ENCODE results near the gene IFITM2. TPM values are rescaled to one million over a fixed set of nuclear protein-coding genes. Genes with fewer than 3 reads are reported as not detected.

IFITM2 gene
- total and polyA plus RNA-seq, 2 experiments from 2014 or later: 59.2 to 504 TPM

- Histone ChIP-seq H2AFZ (no peak overlapping the region), H3K9me2 (replicated peaks; ENCODE audit: insufficient read depth) (no peaks in the 10 kb centered on the region), H3K36me3 (replicated peaks; ENCODE audit: insufficient read depth, low read depth) (no peaks in the 10 kb centered on the region), H3K9me3 (ENCODE audit: low read depth) (no peaks in the 10 kb centered on the region), H3K27me3 (no peaks in the 10 kb centered on the region), H3K79me2 (no peaks in the 10 kb centered on the region), H3K27ac (no peak overlapping the region), H3K4me3 (no peak overlapping the region), H4K20me1 (ENCODE audit: insufficient read depth, poor library complexity, severe bottlenecking) (no peaks in the 10 kb centered on the region), H3K4me1 (ENCODE audit: insufficient read depth) (peaks cover 3% of the 10 kb centered on the region), H3K4me2 (no peak overlapping the region)
- no peak for DNase-seq (ENCODE audit: low spot score)
- TF ChIP-seq, protein P1, sequence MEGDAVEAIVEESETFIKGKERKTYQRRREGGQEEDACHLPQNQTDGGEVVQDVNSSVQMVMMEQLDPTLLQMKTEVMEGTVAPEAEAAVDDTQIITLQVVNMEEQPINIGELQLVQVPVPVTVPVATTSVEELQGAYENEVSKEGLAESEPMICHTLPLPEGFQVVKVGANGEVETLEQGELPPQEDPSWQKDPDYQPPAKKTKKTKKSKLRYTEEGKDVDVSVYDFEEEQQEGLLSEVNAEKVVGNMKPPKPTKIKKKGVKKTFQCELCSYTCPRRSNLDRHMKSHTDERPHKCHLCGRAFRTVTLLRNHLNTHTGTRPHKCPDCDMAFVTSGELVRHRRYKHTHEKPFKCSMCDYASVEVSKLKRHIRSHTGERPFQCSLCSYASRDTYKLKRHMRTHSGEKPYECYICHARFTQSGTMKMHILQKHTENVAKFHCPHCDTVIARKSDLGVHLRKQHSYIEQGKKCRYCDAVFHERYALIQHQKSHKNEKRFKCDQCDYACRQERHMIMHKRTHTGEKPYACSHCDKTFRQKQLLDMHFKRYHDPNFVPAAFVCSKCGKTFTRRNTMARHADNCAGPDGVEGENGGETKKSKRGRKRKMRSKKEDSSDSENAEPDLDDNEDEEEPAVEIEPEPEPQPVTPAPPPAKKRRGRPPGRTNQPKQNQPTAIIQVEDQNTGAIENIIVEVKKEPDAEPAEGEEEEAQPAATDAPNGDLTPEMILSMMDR (IDR thresholded peaks at IDR 0.05; ENCODE audit: poor library complexity): no peak
- TF ChIP-seq EZH2phosphoT487 (IDR thresholded peaks at IDR 0.05; ENCODE audit: low read depth, severe bottlenecking, unreplicated experiment): no peak
- no peak for TF ChIP-seq EZH2 (IDR thresholded peaks at IDR 0.05; ENCODE audit: borderline replicate concordance)
Measured at GRCh38 chr11:276219-276618, 31.4 kb upstream of the IFITM2 start.

DNA sequence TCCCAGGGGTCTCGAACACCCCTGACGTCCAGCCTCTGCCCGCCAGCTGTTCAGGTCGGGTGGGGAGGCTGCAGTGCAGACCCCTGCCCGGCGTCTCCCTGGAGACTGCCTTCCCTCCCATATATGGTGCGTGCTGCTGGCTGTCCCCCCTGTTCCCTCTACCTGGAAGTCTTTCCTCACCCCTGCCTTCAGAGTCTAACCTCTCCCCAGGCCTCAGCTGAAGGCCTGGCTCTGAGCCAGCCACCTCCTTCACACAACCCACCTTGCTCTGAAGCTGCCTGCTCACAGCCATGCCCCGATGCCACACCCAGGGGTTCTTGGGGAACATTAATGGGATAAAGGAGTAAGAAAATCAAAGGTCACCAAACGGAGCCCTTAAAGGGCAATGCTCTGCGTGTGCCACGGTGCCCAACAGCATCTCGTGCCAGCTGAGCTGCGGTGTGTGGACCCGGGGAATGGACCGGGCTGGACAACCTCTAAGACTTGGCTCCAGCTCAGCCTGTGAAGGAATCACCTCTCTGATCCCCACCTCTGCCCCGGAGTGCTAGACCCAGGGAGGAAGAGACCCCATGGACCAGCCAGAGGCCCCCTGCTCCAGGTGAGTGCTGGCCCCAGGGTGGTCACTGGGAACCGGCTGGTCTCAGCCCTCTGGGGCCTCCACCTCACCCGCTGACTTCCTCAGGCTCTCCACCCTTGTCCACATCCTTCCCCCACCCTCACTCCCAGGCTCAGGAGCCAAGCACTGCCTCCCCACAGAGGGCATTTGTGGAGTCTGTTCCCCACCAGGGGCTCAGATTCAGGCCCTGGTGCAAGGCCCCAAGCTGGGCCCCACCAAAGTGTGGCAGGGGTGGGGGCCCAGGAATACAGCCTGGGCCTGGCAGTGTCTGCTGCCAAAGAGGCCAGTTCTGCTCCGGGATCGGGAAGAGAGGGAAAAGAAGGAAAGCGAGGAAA is 29.3 kb upstream of the IFITM2 start, which contains the start of gene NLRP6:
TSS of gene NLRP6 (plus strand) at position 407 of the 951 bp plus-strand sequence. CDS start at position 570, 163 bp downstream.
- H3K79me2 ChIP-seq: no peaks in the 10 kb centered on the region
- H3K4me2 ChIP-seq: no peak within 1 kb of the TSS
- no peaks in the 10 kb centered on the region for H3K9me2 ChIP-seq (replicated peaks; ENCODE audit: insufficient read depth)
- no peak within 1 kb of the TSS for H3K4me3 ChIP-seq
- no peak for DNase-seq (ENCODE audit: low spot score)
- WGBS (ENCODE audit: low lambda C conversion rate, missing lambda C conversion rate): 91% methylated on average over 21 of the region's 21 CpGs
- no peak within 1 kb of the TSS for H2AFZ ChIP-seq
- no peaks in the 10 kb centered on the region for H3K9me3 ChIP-seq (ENCODE audit: low read depth)
- no peaks in the 10 kb centered on the region for H3K36me3 ChIP-seq (replicated peaks; ENCODE audit: insufficient read depth, low read depth)
- H3K27ac ChIP-seq: no peak within 1 kb of the TSS
- TF ChIP-seq, protein P1 (IDR thresholded peaks at IDR 0.05; ENCODE audit: poor library complexity): no peak
- TF ChIP-seq EZH2phosphoT487 (IDR thresholded peaks at IDR 0.05; ENCODE audit: low read depth, severe bottlenecking, unreplicated experiment): no peak
- no peaks in the 10 kb centered on the region for H3K4me1 ChIP-seq (ENCODE audit: insufficient read depth)
- no peaks in the 10 kb centered on the region for H4K20me1 ChIP-seq (ENCODE audit: insufficient read depth, poor library complexity, severe bottlenecking)
- no peaks in the 10 kb centered on the region for H3K27me3 ChIP-seq

DNA sequence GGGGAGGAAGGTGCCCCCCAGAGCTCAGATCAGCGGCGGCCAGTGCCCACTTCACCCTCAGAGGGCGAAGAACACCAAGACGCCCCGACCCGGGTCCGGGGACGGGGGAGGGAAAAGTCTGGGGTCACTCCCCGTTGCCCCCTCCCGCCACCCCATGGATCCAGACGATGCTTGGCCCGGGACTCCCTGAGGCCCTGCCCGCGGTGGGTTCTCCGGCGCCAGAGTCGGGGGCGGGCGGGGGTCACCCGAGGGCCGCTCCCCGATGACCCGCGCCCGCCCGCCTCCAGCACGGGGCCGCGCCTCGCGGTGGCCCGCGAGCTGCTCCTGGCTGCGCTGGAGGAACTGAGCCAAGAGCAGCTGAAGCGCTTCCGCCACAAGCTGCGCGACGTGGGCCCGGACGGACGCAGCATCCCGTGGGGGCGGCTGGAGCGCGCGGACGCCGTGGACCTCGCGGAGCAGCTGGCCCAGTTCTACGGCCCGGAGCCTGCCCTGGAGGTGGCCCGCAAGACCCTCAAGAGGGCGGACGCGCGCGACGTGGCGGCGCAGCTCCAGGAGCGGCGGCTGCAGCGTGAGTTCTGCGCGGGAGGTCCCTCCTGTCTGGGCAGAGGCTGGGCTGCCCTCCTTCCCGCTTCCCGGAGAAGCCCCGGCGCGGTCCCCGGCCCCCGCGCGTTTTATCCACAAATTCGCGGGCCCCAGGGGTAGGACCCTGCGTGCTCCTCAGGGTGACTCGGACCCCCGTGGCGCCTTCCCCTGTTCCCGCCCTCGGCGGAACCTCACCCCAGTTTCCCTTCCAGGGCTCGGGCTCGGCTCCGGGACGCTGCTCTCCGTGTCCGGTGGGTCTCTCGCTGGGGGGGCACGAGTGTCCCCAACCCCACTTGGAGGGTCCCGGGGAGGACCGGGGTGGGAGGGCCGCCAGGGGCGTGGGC is 28.3 kb upstream of the IFITM2 start:
- Histone ChIP-seq H3K9me3 (ENCODE audit: low read depth) (no peaks in the 10 kb centered on the region), H3K27ac (no peak overlapping the region), H3K36me3 (replicated peaks; ENCODE audit: insufficient read depth, low read depth) (no peaks in the 10 kb centered on the region), H3K9me2 (replicated peaks; ENCODE audit: insufficient read depth) (no peaks in the 10 kb centered on the region), H3K4me3 (no peak overlapping the region), H2AFZ (no peak overlapping the region), H4K20me1 (ENCODE audit: insufficient read depth, poor library complexity, severe bottlenecking) (no peaks in the 10 kb centered on the region), H3K4me1 (ENCODE audit: insufficient read depth) (no peaks in the 10 kb centered on the region), H3K4me2 (no peak overlapping the region), H3K27me3 (no peaks in the 10 kb centered on the region), H3K79me2 (no peaks in the 10 kb centered on the region)
- DNase-seq (ENCODE audit: low spot score): no peak
- 90% methylated on average over 76 of the region's 97 CpGs for whole genome bisulfite sequencing (ENCODE audit: low lambda C conversion rate, missing lambda C conversion rate)
- TF ChIP-seq EZH2 (IDR thresholded peaks at IDR 0.05; ENCODE audit: borderline replicate concordance) (no peak), EZH2phosphoT487 (IDR thresholded peaks at IDR 0.05; ENCODE audit: low read depth, severe bottlenecking, unreplicated experiment) (no peak)
- TF ChIP-seq, protein P1 (IDR thresholded peaks at IDR 0.05; ENCODE audit: poor library complexity): no peak

Measured in hepatocyte (in vitro differentiated cells).